WTC11 (cell line): Measurements from ENCODE around the gene DLL4. TPM values are rescaled to one million over a fixed set of nuclear protein-coding genes. Genes with fewer than 3 reads are reported as not detected.

Experiments
- ATAC-seq: fragments of 200-7000 bp; cut with Tn5 transposase; 2 replicates; pipeline ENCODE4 v1.10.0; 2021; ENCODE audit warnings: mild to moderate bottlenecking, moderate library complexity
- CTCF ChIA-PET: fragments of 300-600 bp; sonication (Branson Sonifier 250); formaldehyde crosslinking; loops from one replicate; lab custom pipeline; 2021; ENCODE audit warnings: antibody characterized with exemption; lab: Charles Lee
- POLR2A ChIA-PET: fragments of 350-600 bp; sonication (Branson Sonifier 250); formaldehyde crosslinking; loops from one replicate; lab custom pipeline; 2021; ENCODE audit warnings: antibody characterized with exemption; lab: Charles Lee
- DNase-seq: peaks from one replicate; pipeline ENCODE4 v3.0.0; 2021; ENCODE audit warnings: low spot score
- H3K27ac Mint-ChIP-seq: 2 replicates; pipeline ENCODE4 v1.8.0; 2021; ENCODE audit warnings: mixed read lengths
- H3K27me3 Mint-ChIP-seq: 2 replicates; pipeline ENCODE4 v1.8.0; 2021; ENCODE audit warnings: low read depth, mild to moderate bottlenecking, moderate library complexity, mixed read lengths
- H3K36me3 Mint-ChIP-seq: 2 replicates; pipeline ENCODE4 v1.8.0; 2021; ENCODE audit warnings: mixed read lengths
- H3K4me1 Mint-ChIP-seq: 2 replicates; pipeline ENCODE4 v1.8.0; 2022; ENCODE audit warnings: mixed read lengths
- H3K4me3 Mint-ChIP-seq: 2 replicates; pipeline ENCODE4 v1.8.0; 2021; ENCODE audit warnings: mild to moderate bottlenecking, moderate library complexity, mixed read lengths
- H3K9me3 Mint-ChIP-seq: 2 replicates; pipeline ENCODE4 v1.8.0; 2021; ENCODE audit warnings: mixed read lengths
- ARID4B ChIP-seq: sonication (generic); formaldehyde crosslinking; IDR thresholded peaks from 2 replicates; pipeline ENCODE4 v1.8.0; 2023; ENCODE audit warnings: missing genetic modification reagents, mild to moderate bottlenecking, borderline replicate concordance
- ATF6 ChIP-seq: sonication (generic); formaldehyde crosslinking; IDR thresholded peaks from 2 replicates; pipeline ENCODE4 v1.8.1; 2023; ENCODE audit warnings: mild to moderate bottlenecking, missing genetic modification reagents
- E2F4 ChIP-seq: sonication (generic); formaldehyde crosslinking; IDR thresholded peaks from 2 replicates; pipeline ENCODE4 v1.8.1; 2022; ENCODE audit warnings: low read depth, mild to moderate bottlenecking, moderate library complexity, missing genetic modification reagents, borderline replicate concordance
- ELF4 ChIP-seq: sonication (generic); formaldehyde crosslinking; IDR thresholded peaks from 2 replicates; pipeline ENCODE4 v1.8.1; 2022; ENCODE audit warnings: low read depth, mild to moderate bottlenecking, moderate library complexity, missing genetic modification reagents
- FOXJ3 ChIP-seq: sonication (generic); formaldehyde crosslinking; IDR thresholded peaks from 2 replicates; pipeline ENCODE4 v1.9.0; 2021; ENCODE audit warnings: missing genetic modification reagents, mild to moderate bottlenecking, borderline replicate concordance
- IRF2 ChIP-seq: sonication (generic); formaldehyde crosslinking; IDR thresholded peaks from 2 replicates; pipeline ENCODE4 v1.8.0; 2022; ENCODE audit warnings: low read depth, missing genetic modification reagents, borderline replicate concordance
- MAX ChIP-seq: sonication (generic); formaldehyde crosslinking; IDR thresholded peaks from 2 replicates; pipeline ENCODE4 v1.8.0; 2022; ENCODE audit warnings: mild to moderate bottlenecking, missing genetic modification reagents
- MXD4 ChIP-seq: fragments of 250-450 bp; sonication (Bioruptor Pico); IDR thresholded peaks from 2 replicates; pipeline ENCODE4 v1.8.0; 2021; ENCODE audit warnings: mild to moderate bottlenecking, moderate library complexity, borderline replicate concordance
- NR2C2 ChIP-seq: sonication (generic); formaldehyde crosslinking; IDR thresholded peaks from 2 replicates; pipeline ENCODE4 v1.8.0; 2022; ENCODE audit warnings: mild to moderate bottlenecking, missing genetic modification reagents
- RELA ChIP-seq: sonication (generic); formaldehyde crosslinking; IDR thresholded peaks from 2 replicates; pipeline ENCODE4 v1.8.1; 2022; ENCODE audit warnings: missing genetic modification reagents, mild to moderate bottlenecking, borderline replicate concordance
- SMAD3 ChIP-seq: sonication (generic); formaldehyde crosslinking; IDR thresholded peaks from 2 replicates; pipeline ENCODE4 v1.8.0; 2022; ENCODE audit warnings: missing genetic modification reagents, mild to moderate bottlenecking, borderline replicate concordance
- SP1 ChIP-seq: sonication (generic); formaldehyde crosslinking; conservative IDR thresholded peaks from 2 replicates; pipeline ENCODE4 v1.8.1; 2022; ENCODE audit warnings: missing genetic modification reagents
- STAT6 ChIP-seq: sonication (generic); formaldehyde crosslinking; conservative IDR thresholded peaks from 2 replicates; pipeline ENCODE4 v1.8.1; 2023; ENCODE audit warnings: mild to moderate bottlenecking, low read depth, missing genetic modification reagents, moderate library complexity
- USF1 ChIP-seq: sonication (generic); formaldehyde crosslinking; IDR thresholded peaks from 2 replicates; pipeline ENCODE4 v1.8.0; 2022; ENCODE audit warnings: mild to moderate bottlenecking, missing genetic modification reagents
- USF2 ChIP-seq: sonication (generic); formaldehyde crosslinking; IDR thresholded peaks from 2 replicates; pipeline ENCODE4 v1.8.1; 2023; ENCODE audit warnings: mild to moderate bottlenecking, missing genetic modification reagents, moderate library complexity
- ZNF138 ChIP-seq: sonication (generic); formaldehyde crosslinking; conservative IDR thresholded peaks from 2 replicates; pipeline ENCODE4 v1.8.1; 2022; ENCODE audit warnings: mild to moderate bottlenecking, moderate library complexity, missing genetic modification reagents
- total RNA-seq: library from RNA; stranded (reverse); gene quantifications from 3 replicates; pipeline ENCODE4 v1.2.3, GENCODE V29; 2021

Gene DLL4
- total RNA-seq, 1 experiment from 2014 or later = 0.94 TPM

- H3K4me1 Mint-ChIP-seq = no peaks in the 10 kb centered on the region
- ATAC-seq (no peak), DNase-seq (no peak)
- H3K27ac Mint-ChIP-seq = no peak overlapping the region
- TF ChIP-seq ARID4B (CRISPR knock-in tag) (no peak), ATF6 (CRISPR knock-in tag) (no peak), SMAD3 (CRISPR knock-in tag) (no peak), RELA (no peak), SP1 (no peak), MXD4 (CRISPR knock-in tag) (no peak), FOXJ3 (CRISPR knock-in tag) (no peak), USF1 (CRISPR knock-in tag) (no peak), USF2 (CRISPR knock-in tag) (no peak), STAT6 (CRISPR knock-in tag) (no peak), IRF2 (no peak), ELF4 (CRISPR knock-in tag) (no peak), MAX (CRISPR knock-in tag) (no peak), E2F4 (CRISPR knock-in tag) (no peak), NR2C2 (CRISPR knock-in tag) (no peak), ZNF138 (CRISPR knock-in tag) (no peak)
- no peaks in the 10 kb centered on the region for H3K9me3 Mint-ChIP-seq
- POLR2A ChIA-PET = no interaction called here
- peaks cover 47% of the 10 kb centered on the region for H3K36me3 Mint-ChIP-seq
- no peaks in the 10 kb centered on the region for H3K27me3 Mint-ChIP-seq
- CTCF ChIA-PET = no interaction called here
- no peak overlapping the region for H3K4me3 Mint-ChIP-seq
Measured at GRCh38 chr15:40978562-40978961, 49.4 kb downstream of the DLL4 start.
